Brain microvascular endothelial cell (primary cell): ENCODE data around the gene FSTL4.

Experiments used
- DNase-seq: peaks from one replicate; pipeline ENCODE4 v3.0.0-alpha.2; 2020
- H3K27ac ChIP-seq: fragments of 250-450 bp; sonication (Bioruptor Pico); 2 replicates; pipeline ENCODE4 v1.5.1; 2020; ENCODE audit warnings: mild to moderate bottlenecking, moderate library complexity
- H3K27me3 ChIP-seq: fragments of 250-450 bp; sonication (Bioruptor Pico); replicated peaks from 2 replicates; pipeline ENCODE4 v1.5.1; 2020; ENCODE audit warnings: mild to moderate bottlenecking
- H3K36me3 ChIP-seq: fragments of 250-450 bp; sonication (Bioruptor Pico); replicated peaks from 2 replicates; pipeline ENCODE4 v1.5.1; 2020; ENCODE audit warnings: mild to moderate bottlenecking
- H3K4me3 ChIP-seq: 2 replicates; pipeline ENCODE4 v1.5.1; 2011; ENCODE audit warnings: low read depth, mild to moderate bottlenecking, control low read depth, low read length, moderate library complexity
- CTCF ChIP-seq: IDR thresholded peaks from 2 replicates; pipeline ENCODE4 v1.5.1; 2011; ENCODE audit warnings: low read depth, mild to moderate bottlenecking, moderate library complexity, low read length, control low read depth, inconsistent platforms; ENCODE audit errors: missing control alignments
- in situ Hi-C: cut with HindIII; loops from 2 replicates; pipeline ENCODE4 v1.10.0; 2017; ENCODE audit warnings: low sequenced_read_pairs, low pct_ligation_motif_present

The FSTL4 gene

GRCh38 chr5:133274597-133274935, 337.8 kb downstream of the FSTL4 start:
- H3K4me3 ChIP-seq: no peak overlapping the region
- H3K36me3 ChIP-seq: no peaks in the 10 kb centered on the region
- H3K27ac ChIP-seq: no peak overlapping the region
- in situ Hi-C loops: no loop called here
- no peak for TF ChIP-seq CTCF
- no peak for DNase-seq
- H3K27me3 ChIP-seq: no peaks in the 10 kb centered on the region

DNA sequence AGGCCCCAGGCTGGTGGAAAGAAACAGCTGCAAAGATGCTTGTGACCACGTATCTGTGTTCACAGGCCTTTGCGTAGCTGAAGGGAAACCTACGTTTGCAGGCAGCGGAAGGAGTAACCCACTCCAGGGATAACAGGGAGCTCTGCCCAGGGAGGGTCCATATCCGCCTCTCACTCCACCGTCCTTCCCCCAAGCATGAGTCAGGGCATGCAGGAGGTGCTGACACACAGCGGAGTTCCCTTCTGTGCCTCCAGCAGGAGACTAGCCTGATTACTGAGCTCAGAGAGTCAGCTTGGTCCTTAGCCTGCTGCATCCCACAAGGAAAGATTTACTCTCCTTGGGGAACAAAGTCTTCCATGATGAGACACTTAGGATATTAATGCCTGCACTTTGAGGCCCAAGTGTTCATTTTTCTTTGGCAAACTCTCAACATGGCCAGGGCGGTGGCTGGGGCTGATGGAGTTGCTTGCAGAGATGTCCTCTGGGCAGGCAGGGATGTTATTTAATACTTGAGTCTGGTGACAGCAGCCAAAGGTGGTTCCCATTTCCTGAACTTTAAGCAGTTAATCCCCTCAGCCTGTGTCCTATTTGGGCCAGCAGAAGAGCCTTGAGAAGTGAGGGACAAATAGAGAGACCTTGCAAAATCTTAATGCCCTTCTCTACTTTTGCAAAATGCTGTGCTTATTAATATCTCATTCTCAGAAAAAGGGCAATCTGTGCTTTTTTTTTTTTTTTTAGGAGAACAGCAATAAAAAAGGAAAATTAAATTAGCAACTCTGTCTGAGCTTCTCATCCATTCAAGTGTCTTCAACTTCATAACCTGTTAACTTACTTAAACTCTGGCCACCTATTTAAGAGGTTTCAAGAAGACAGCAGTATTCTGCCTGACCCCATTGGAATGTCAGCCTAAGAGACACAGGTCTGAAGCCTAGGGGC, 338.4 kb downstream of the FSTL4 start:
- TF ChIP-seq CTCF: no peak

DNA sequence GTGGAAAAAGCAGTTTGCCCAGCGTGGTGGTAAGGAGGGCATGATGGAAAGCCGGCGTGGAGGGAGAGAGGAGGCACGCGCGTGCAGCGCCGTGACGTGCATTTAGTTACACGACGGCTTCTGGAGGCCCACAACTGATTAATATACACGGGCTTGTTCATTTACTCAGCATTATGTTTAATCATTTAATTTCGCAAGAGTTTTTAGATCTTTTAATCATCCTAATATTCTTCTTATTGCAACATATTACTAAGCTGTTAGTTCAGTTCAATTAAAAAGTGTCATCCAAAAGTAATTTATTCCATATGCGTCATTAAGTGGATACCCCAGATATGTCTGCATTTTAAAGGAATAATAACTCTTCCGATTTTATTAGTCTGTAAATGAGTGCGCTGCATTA, 340.0 kb downstream of the FSTL4 start:
- TF ChIP-seq CTCF: no peak
- Histone ChIP-seq H3K27me3 (no peaks in the 10 kb centered on the region), H3K27ac (no peak overlapping the region), H3K36me3 (no peaks in the 10 kb centered on the region), H3K4me3 (no peak overlapping the region)
- in situ Hi-C loops: no loop called here
- no peak for DNase-seq

More for the DNA sequence above, 338.4 kb downstream of the FSTL4 start:
- Histone ChIP-seq H3K36me3 (no peaks in the 10 kb centered on the region), H3K27me3 (no peaks in the 10 kb centered on the region), H3K27ac (no peak overlapping the region), H3K4me3 (no peak overlapping the region)
- DNase-seq: peak; percentile 53
- in situ Hi-C loops: no loop called here

DNA sequence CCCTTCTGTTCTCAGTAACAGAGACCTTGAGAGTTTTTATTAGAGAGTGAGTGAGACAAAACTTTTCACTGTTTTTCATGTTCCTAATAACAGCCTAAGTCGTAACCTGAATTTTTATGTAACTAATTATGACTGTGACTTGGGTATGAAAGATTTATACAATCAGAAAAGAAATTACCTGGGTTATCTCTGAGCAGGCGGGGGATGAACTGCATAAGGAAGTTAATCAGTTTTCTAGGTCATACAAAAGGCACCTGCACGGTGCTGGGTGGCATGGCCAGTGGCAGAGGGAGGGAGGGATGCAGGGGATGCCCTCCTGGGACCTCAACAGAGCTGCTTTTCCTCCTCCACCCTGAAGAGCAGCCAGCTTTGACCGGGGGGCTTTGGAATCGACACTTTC, 340.7 kb downstream of the FSTL4 start:
- TF ChIP-seq CTCF: no peak
- no peak for DNase-seq
- in situ Hi-C loops: no loop called here
- Histone ChIP-seq H3K27ac (no peak overlapping the region), H3K36me3 (no peaks in the 10 kb centered on the region), H3K27me3 (no peaks in the 10 kb centered on the region), H3K4me3 (no peak overlapping the region)

DNA sequence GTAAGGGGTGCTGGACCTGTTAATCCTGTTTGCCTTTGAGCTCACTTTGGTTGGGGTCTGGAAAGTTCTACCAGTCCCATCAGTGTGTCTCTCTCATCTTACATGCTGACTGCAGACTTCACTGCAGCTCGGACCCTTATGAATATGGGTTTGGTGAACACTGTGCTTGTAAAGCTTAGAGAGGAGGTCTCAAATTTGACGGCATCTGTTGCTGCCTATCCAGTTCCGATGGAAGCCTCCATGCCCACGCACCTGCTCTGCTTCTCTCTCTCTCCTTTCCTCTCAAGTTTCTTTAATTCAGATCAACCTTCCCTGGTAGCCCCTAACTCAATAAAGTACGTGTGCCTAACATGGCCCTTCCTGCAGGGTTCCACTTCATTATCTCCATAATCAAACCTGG, 342.6 kb downstream of the FSTL4 start:
- in situ Hi-C loops: no loop called here
- Histone ChIP-seq H3K4me3 (no peak overlapping the region), H3K27ac (no peak overlapping the region), H3K27me3 (no peaks in the 10 kb centered on the region), H3K36me3 (no peaks in the 10 kb centered on the region)
- no peak for DNase-seq
- TF ChIP-seq CTCF: no peak

GRCh38 chr5:133267601-133268000, 344.7 kb downstream of the FSTL4 start:
- H3K27me3 ChIP-seq: peaks cover 3% of the 10 kb centered on the region
- in situ Hi-C loops: no loop called here
- no peak overlapping the region for H3K27ac ChIP-seq
- no peaks in the 10 kb centered on the region for H3K36me3 ChIP-seq
- TF ChIP-seq CTCF: no peak
- DNase-seq: no peak
- no peak overlapping the region for H3K4me3 ChIP-seq
